ENCODE measurements around the gene KLHL33. TPM values are rescaled to one million over a fixed set of nuclear protein-coding genes. Genes with fewer than 3 reads are reported as not detected.
"Not testable (repeated sequence)": the region's sequence is repeated elsewhere in the genome, so short reads cannot be mapped to it uniquely, and the experiment has no call there.

KLHL33 gene
- total RNA-seq, 4 donors from 2014 or later: 1.2 to 4.5 (median 1.8) TPM

- no peak for DNase-seq (ENCODE audit: low spot score in 2 of 2)
- WGBS, 2 donors: 57 to 66% methylated on average over 8 of the region's 8 CpGs
- Histone ChIP-seq H3K4me1 (peaks cover 3 to 57% (median 28%) of the 10 kb centered on the region in 4 donors), H3K36me3 (peaks cover 4 to 35% (median 18%) of the 10 kb centered on the region in 3 donors), H3K27me3 (no peaks in the 10 kb centered on the region), H3K9me3 (no peaks in the 10 kb centered on the region), H3K4me3 (no peak overlapping the region), H3K27ac (peak overlapping the region in 1 of 4 donors; percentile 14)
- TF ChIP-seq CTCF (IDR thresholded peaks at IDR 0.05) (no peak), EP300 (IDR thresholded peaks at IDR 0.05) (no peak), POLR2A (IDR thresholded peaks at IDR 0.05) (no peak)
These were observed 22.2 kb upstream of the KLHL33 start for GRCh38 chr14:20458031-20458789.

- Histone ChIP-seq H3K4me3 (no peak overlapping the region), H3K27ac (no peak overlapping the region), H3K36me3 (peaks cover 4 to 40% (median 19%) of the 10 kb centered on the region in 3 donors), H3K4me1 (peaks cover 3 to 63% (median 30%) of the 10 kb centered on the region in 4 donors), H3K9me3 (no peaks in the 10 kb centered on the region), H3K27me3 (no peaks in the 10 kb centered on the region)
- no peak for TF ChIP-seq EP300 (IDR thresholded peaks at IDR 0.05)
- TF ChIP-seq POLR2A (IDR thresholded peaks at IDR 0.05): no peak
- no peak for TF ChIP-seq CTCF (IDR thresholded peaks at IDR 0.05)
- 65 to 70% methylated on average over 13 of the region's 13 CpGs for WGBS, 2 donors
- DNase-seq (ENCODE audit: low spot score in 2 of 2): no peak
These were observed 21.0 kb upstream of the KLHL33 start for GRCh38 chr14:20456971-20457370.

GRCh38 chr14:20455355-20456300 lies 19.7 kb upstream of the KLHL33 start:
- peaks cover 4 to 53% (median 22%) of the 10 kb centered on the region in 3 donors for H3K36me3 ChIP-seq
- H3K4me3 ChIP-seq: peak overlapping the region; percentile 60 to 98 (median 94)
- H3K27ac ChIP-seq: peak overlapping the region; percentile 87 to 95 (median 91)
- H3K27me3 ChIP-seq: no peaks in the 10 kb centered on the region
- H3K9me3 ChIP-seq: no peaks in the 10 kb centered on the region
- TF ChIP-seq EP300 (IDR thresholded peaks at IDR 0.05) (no peak), CTCF (IDR thresholded peaks at IDR 0.05) (no peak), POLR2A (IDR thresholded peaks at IDR 0.05) (no peak)
- 1% methylated on average over 39 of the region's 39 CpGs for WGBS, 2 donors
- peak in 1 of 2 donors; percentile 48 for DNase-seq (ENCODE audit: low spot score in 2 of 2)
- H3K4me1 ChIP-seq: peaks cover 3 to 60% (median 29%) of the 10 kb centered on the region in 4 donors

GRCh38 chr14:20454516-20455354 lies 18.8 kb upstream of the KLHL33 start, which contains the start of the genes APEX1 and OSGEP:
APEX1 (plus strand) TSS chr14:20455226; CDS start chr14:20455646, 420 bp downstream.
OSGEP (minus strand) TSS chr14:20454812; CDS start chr14:20454683, 129 bp downstream.
- WGBS, 2 donors: 0 to 1% methylated on average over 37 to 50 of the region's 56 CpGs
- peaks cover 4 to 62% (median 27%) of the 10 kb centered on the region in 3 donors for H3K36me3 ChIP-seq

GRCh38 chr14:20452831-20453230 lies 16.9 kb upstream of the KLHL33 start:
- H3K9me3 ChIP-seq; DNase-seq (ENCODE audit: low spot score in 2 of 2); H3K4me3 ChIP-seq; H3K27ac ChIP-seq; H3K27me3 ChIP-seq: not testable (repeated sequence)
- Histone ChIP-seq H3K4me1 (peaks cover 0 to 33% (median 16%) of the 10 kb centered on the region in 4 donors), H3K36me3 (peaks cover 0 to 64% (median 37%) of the 10 kb centered on the region in 3 donors)
- WGBS, 2 donors: 77 to 78% methylated on average over 8 of the region's 8 CpGs

More at GRCh38 chr14:20454516-20455354, 18.8 kb upstream of the KLHL33 start, which contains the start of the genes APEX1 and OSGEP:
- peak within 1 kb of the TSS; percentile 87 to 95 (median 91) for H3K27ac ChIP-seq
- peak within 1 kb of the TSS; percentile 60 to 98 (median 94) for H3K4me3 ChIP-seq
- no peaks in the 10 kb centered on the region for H3K9me3 ChIP-seq
- H3K27me3 ChIP-seq: no peaks in the 10 kb centered on the region
- TF ChIP-seq POLR2A (IDR thresholded peaks at IDR 0.05) (peak; percentile 63 to 87), EP300 (IDR thresholded peaks at IDR 0.05) (peak; percentile 83 to 99), CTCF (IDR thresholded peaks at IDR 0.05) (peak in 1 of 5 experiments; percentile 24)
- H3K4me1 ChIP-seq: peaks cover 0 to 51% (median 20%) of the 10 kb centered on the region in 4 donors
- DNase-seq (ENCODE audit: low spot score in 2 of 2): peak; percentile 97 to 98
